ENCODE results near the gene SMC3. TPM values are rescaled to one million over a fixed set of nuclear protein-coding genes. Genes with fewer than 3 reads are reported as not detected.
"Not testable (repeated sequence)": the region's sequence is repeated elsewhere in the genome, so short reads cannot be mapped to it uniquely, and the experiment has no call there.

The SMC3 gene
- total RNA-seq, 1 experiment from 2014 or later = 64.3 TPM

GRCh38 chr10:110638319-110638718, 70.8 kb downstream of the SMC3 start:
- Histone ChIP-seq H3K4me3 (replicated peaks in 1 of 2; ENCODE audit: low read depth in 1 of 2, low read length in 2 of 2) (no peak overlapping the region), H2AFZ (ENCODE audit: low read depth, low read length, poor library complexity, severe bottlenecking) (no peak overlapping the region), H3K27me3 (ENCODE audit: insufficient read depth, low read length) (peaks cover 8% of the 10 kb centered on the region; the same call in 1 of the 2 replicates), H3K9me3 (ENCODE audit: control insufficient read depth in 1 of 2, insufficient read depth in 1 of 2, low read depth in 1 of 2, low read length in 2 of 2) (no peaks in the 10 kb centered on the region), H4K20me1 (ENCODE audit: insufficient read depth) (no peaks in the 10 kb centered on the region), H3K4me2 (ENCODE audit: low read length) (no peak overlapping the region), H3K27ac (ENCODE audit: low read depth, low read length) (no peak overlapping the region), H3K9ac (ENCODE audit: low read length) (no peak overlapping the region), H3K36me3 (ENCODE audit: control insufficient read depth in 1 of 2, insufficient read depth in 2 of 2, low read length in 2 of 2) (no peaks in the 10 kb centered on the region), H3K4me1 (ENCODE audit: control insufficient read depth in 1 of 2, insufficient read depth in 2 of 2, low read length in 2 of 2) (peaks cover 18 to 50% of the 10 kb centered on the region in 2 experiments), H3K9me2 (ENCODE audit: insufficient read depth) (no peaks in the 10 kb centered on the region), H3K79me2 (ENCODE audit: insufficient read depth, low read length) (no peaks in the 10 kb centered on the region)
- POLR2A ChIA-PET = no interaction called here
- BruUV-seq (replicated peaks) = no TSS peak
- DNase-seq (ENCODE audit: low read depth, low spot score) (no peak), ATAC-seq (no peak)
- CTCF ChIA-PET = interaction anchor here (1.5 kb wide), 1 partner anchor 34 kb away, joined by 3 read pairs; no protein-coding TSS in a partner anchor
- TF ChIP-seq POLR2A (IDR thresholded peaks at IDR 0.05; ENCODE audit: borderline replicate concordance, extremely low read depth, insufficient read depth, insufficient read length) = no peak
- intact Hi-C loops (cut with micrococcal nuclease) = no loop called here
- RAD21 ChIA-PET (ENCODE audit: low non-redundant PET in 1 of 2, low total read pairs in 2 of 2, uncharacterized antibody in 2 of 2, unreplicated experiment in 2 of 2) = no interaction called here

DNA sequence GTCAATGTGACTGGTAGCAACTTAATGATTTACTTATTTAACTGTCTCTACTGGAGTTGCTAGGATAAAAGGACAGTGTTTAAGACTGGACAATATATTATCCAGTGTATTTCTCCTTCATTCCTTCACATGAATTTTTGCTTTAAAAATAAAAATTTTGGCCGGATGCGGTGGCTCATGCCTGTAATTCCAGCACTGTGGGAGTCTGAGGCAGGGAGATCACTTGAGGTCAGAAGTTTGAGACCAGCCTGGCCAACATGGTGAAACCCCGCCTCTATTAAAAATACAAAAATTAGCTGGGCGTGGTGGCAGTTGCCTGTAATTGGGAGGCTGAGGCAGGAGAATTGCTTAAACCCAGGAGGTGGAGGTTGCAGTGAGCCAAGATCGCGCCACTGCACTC, 71.6 kb downstream of the SMC3 start:
- CTCF ChIA-PET; H4K20me1 ChIP-seq (ENCODE audit: insufficient read depth); DNase-seq (ENCODE audit: low read depth, low spot score); H2AFZ ChIP-seq (ENCODE audit: low read depth, low read length, poor library complexity, severe bottlenecking); intact Hi-C loops (cut with micrococcal nuclease); ATAC-seq; H3K9me2 ChIP-seq (ENCODE audit: insufficient read depth); H3K4me3 ChIP-seq (replicated peaks in 1 of 2; ENCODE audit: low read depth in 1 of 2, low read length in 2 of 2); H3K36me3 ChIP-seq (ENCODE audit: control insufficient read depth in 1 of 2, insufficient read depth in 2 of 2, low read length in 2 of 2); H3K4me2 ChIP-seq (ENCODE audit: low read length); H3K27ac ChIP-seq (ENCODE audit: low read depth, low read length); BruUV-seq (replicated peaks); H3K9me3 ChIP-seq (ENCODE audit: control insufficient read depth in 1 of 2, insufficient read depth in 1 of 2, low read depth in 1 of 2, low read length in 2 of 2); H3K79me2 ChIP-seq (ENCODE audit: insufficient read depth, low read length); RAD21 ChIA-PET (ENCODE audit: low non-redundant PET in 1 of 2, low total read pairs in 2 of 2, uncharacterized antibody in 2 of 2, unreplicated experiment in 2 of 2); POLR2A ChIA-PET; H3K9ac ChIP-seq (ENCODE audit: low read length); H3K27me3 ChIP-seq (ENCODE audit: insufficient read depth, low read length): not testable (repeated sequence)
- peaks cover 18 to 54% of the 10 kb centered on the region in 2 experiments for H3K4me1 ChIP-seq (ENCODE audit: control insufficient read depth in 1 of 2, insufficient read depth in 2 of 2, low read length in 2 of 2)

DNA sequence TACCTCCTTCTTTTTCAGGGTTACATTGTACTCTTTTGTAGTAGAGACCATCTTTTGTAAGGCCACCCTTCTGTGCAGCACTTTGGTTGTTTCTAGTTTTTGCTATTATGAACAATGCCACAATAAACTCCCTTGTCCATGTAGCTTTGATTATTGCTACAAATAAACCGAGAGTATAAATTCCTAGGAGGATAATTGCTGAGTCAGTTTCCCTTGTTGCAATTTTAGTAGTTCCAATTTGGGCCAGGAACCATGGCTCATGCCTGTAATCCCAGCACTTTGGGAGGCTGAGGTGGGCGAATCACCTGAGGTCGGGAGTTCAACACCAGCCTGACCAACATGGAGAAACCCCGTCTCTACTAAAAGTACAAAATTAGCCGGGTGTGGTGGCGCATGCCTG, 72.4 kb downstream of the SMC3 start:
- BruUV-seq (replicated peaks); intact Hi-C loops (cut with micrococcal nuclease); H3K4me2 ChIP-seq (ENCODE audit: low read length); H3K9ac ChIP-seq (ENCODE audit: low read length); H3K27me3 ChIP-seq (ENCODE audit: insufficient read depth, low read length); H3K79me2 ChIP-seq (ENCODE audit: insufficient read depth, low read length); DNase-seq (ENCODE audit: low read depth, low spot score); CTCF ChIA-PET; H3K9me3 ChIP-seq (ENCODE audit: control insufficient read depth in 1 of 2, insufficient read depth in 1 of 2, low read depth in 1 of 2, low read length in 2 of 2); POLR2A ChIA-PET; H4K20me1 ChIP-seq (ENCODE audit: insufficient read depth); H3K27ac ChIP-seq (ENCODE audit: low read depth, low read length); H3K4me3 ChIP-seq (replicated peaks in 1 of 2; ENCODE audit: low read depth in 1 of 2, low read length in 2 of 2); H3K36me3 ChIP-seq (ENCODE audit: control insufficient read depth in 1 of 2, insufficient read depth in 2 of 2, low read length in 2 of 2); ATAC-seq; H2AFZ ChIP-seq (ENCODE audit: low read depth, low read length, poor library complexity, severe bottlenecking); H3K9me2 ChIP-seq (ENCODE audit: insufficient read depth): not testable (repeated sequence)
- RAD21 ChIA-PET (ENCODE audit: low non-redundant PET in 1 of 2, low total read pairs in 2 of 2, uncharacterized antibody in 2 of 2, unreplicated experiment in 2 of 2) = interaction anchor here in 1 of 2 experiments (0.5 kb wide), 1 partner anchor 164 kb away, joined by 3 read pairs; no protein-coding TSS in a partner anchor
- peaks cover 20 to 55% of the 10 kb centered on the region in 2 experiments for H3K4me1 ChIP-seq (ENCODE audit: control insufficient read depth in 1 of 2, insufficient read depth in 2 of 2, low read length in 2 of 2)

Data from HCT116 (cell line).